Left cardiac atrium (tissue), 4 donors: ENCODE data around the gene TM2D1. TPM values are rescaled to one million over a fixed set of nuclear protein-coding genes. Genes with fewer than 3 reads are reported as not detected.
"Not testable (repeated sequence)": the region's sequence is repeated elsewhere in the genome, so short reads cannot be mapped to it uniquely, and the experiment has no call there.

Experiments used
- ATAC-seq, 2 donors: fragments of 200-7000 bp; cut with Tn5 transposase; one replicate each; pipeline ENCODE4 v1.9.1; 2020; ENCODE audit warnings: mild to moderate bottlenecking in 2 of 2, moderate library complexity in 2 of 2
- DNase-seq: peaks from one replicate; pipeline ENCODE4 v3.0.0-alpha.2; 2020
- intact Hi-C, 2 donors: fragments of 100-400 bp; cut with DNase I; formaldehyde crosslinking; loops; one replicate each; pipeline versions ENCODE4 v1.14.1 to v1.15.1; 2022 to 2023
- total RNA-seq, 2 donors: library from RNA; stranded (reverse); fragmentation: NEBNext Ultra II Directional; extraction: Animal tissue kit (Norgen Biotek cat#: 25700); gene quantifications; one replicate each; pipeline ENCODE4 v1.2.1, GENCODE V29; 2021
- donor health status: DM: no; HTN: yes; CAD: no.
- donor health status: DM: no; HTN: yes; CAD: no; lungs with severe emphysema.
- donor health status: DM: yes; HTN: yes; CAD: no.
- donor health status: Dilated cardiomyopathy.

TM2D1 gene
- total RNA-seq, 2 donors from 2014 or later: 34.0 to 40.3 TPM

DNA sequence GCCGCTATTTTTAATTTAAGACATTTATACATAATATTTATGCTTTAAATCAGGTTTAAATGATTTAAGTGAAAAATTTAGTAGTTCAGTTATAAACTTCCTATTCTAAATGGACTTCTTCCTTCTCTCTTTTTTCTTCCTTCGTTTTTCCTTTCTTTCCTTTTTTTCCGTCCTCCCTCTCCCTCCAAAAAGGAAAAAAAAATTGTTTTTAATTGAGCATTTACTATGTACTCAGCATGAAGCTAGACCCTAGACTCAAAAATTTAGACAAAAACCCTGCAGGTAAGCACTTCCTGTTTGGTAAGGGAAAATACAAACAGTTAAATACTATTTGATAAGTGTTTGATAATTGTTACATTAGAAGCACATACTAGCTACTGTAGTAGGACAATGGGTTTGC lies 2.6 kb upstream of the TM2D1 start:
- intact Hi-C loops: no loop called here
- no peak for DNase-seq
- no peak for ATAC-seq

DNA sequence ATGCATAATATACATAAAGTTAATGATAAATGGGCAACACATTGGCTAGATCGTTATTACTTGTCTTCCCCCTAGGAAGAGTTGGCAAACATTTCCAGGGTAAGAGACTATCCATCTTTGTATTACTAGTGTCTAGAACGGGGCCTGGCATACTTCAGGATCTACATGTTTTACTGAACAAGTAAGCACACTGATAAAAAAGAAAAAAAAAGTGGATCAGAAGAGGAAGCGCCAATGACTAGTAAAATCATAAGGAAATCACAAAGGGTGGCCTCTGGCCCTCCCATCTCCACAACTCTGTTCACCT lies 482 bp downstream of the TM2D1 start:
- intact Hi-C loops: no loop called here
- ATAC-seq (no peak), DNase-seq (no peak)

DNA sequence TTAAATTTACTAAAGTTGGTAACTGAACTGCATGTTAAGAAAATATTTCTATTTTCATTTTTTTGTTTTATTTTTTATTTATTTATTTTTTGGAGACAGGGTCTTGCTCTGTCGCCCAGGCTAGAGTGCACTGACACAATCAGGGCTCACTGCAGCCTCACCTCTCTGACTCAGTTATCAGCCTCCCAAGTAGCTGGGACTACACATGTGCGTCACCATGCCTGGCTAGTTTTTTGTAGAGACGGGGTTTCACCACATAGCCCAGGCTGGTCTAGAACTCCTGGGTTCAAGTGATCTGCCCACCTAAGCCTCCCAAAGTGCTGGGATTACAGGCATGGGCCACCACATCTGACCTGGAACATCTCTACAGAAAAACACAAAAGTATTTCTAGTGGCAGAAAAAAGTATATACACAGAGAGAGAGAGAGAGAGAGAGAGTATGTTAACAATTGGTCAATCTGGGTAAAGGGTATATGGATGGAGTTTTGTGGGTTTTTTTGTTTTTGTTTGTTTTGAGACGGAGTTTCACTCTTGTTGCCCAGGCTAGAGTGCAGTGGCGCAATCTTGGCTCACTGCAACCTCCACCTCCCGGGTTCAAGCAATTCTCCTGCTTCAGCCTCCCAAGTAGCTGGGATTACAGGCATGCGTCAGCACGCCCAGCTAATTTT lies 5.8 kb downstream of the TM2D1 start:
- DNase-seq, intact Hi-C loops, ATAC-seq: not testable (repeated sequence)

DNA sequence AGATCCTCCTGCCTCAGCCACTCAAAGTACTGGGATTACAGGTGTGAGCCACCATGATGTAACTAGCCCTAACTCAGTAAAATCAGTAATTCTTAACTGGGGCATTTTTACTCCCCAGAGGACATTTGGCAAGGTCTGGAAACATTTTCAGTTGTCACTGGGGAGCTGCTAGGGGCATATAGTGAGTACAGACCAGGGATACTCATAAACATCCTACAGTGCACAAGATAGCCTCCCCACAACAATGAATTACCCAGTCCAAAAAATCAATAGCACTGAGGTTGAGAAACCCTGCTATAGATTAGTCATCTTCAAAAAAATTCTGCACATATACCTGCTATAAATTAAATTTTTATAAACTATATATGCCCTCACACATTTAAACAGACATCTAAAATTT lies 13.0 kb downstream of the TM2D1 start:
- DNase-seq (no peak), ATAC-seq (no peak)
- intact Hi-C loops: no loop called here

DNA sequence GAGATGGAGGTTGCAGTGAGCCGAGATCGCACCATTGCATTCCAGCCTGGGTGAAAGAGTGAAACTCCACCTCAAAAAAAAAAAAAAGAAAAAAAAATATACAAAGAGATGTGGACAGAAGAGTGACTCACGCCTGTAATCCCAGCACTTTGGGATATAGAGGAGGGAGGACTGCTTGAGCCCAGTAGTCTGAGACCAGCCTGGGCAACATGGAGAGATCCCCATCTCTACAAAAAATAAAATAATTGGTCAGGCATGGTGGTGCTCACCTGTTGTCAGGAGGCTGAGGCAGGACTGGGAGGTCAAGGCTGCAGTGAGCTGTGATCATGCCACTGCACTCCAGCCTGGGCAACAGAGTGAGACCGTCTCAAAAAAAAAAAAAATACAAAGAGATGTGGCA lies 13.7 kb downstream of the TM2D1 start:
- intact Hi-C loops, DNase-seq, ATAC-seq: not testable (repeated sequence)

DNA sequence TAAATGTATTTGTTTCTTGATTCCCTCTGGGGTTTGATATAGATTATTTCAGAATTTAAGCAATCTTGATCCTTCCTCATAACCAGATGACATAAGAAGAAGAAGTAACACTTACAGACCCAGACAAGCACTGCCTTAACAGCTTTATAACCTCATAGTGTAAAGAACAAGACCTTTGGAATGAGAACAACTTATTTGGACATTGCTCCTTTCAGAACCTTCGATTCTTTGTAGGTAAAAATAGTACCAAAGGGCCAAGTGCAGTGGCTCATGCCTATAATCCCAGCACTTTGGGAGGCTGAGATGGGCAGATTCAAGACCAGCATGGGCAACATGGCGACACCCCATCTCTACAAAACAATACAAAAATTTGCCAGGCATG lies 15.0 kb downstream of the TM2D1 start:
- DNase-seq (no peak), ATAC-seq (no peak)
- intact Hi-C loops: no loop called here

DNA sequence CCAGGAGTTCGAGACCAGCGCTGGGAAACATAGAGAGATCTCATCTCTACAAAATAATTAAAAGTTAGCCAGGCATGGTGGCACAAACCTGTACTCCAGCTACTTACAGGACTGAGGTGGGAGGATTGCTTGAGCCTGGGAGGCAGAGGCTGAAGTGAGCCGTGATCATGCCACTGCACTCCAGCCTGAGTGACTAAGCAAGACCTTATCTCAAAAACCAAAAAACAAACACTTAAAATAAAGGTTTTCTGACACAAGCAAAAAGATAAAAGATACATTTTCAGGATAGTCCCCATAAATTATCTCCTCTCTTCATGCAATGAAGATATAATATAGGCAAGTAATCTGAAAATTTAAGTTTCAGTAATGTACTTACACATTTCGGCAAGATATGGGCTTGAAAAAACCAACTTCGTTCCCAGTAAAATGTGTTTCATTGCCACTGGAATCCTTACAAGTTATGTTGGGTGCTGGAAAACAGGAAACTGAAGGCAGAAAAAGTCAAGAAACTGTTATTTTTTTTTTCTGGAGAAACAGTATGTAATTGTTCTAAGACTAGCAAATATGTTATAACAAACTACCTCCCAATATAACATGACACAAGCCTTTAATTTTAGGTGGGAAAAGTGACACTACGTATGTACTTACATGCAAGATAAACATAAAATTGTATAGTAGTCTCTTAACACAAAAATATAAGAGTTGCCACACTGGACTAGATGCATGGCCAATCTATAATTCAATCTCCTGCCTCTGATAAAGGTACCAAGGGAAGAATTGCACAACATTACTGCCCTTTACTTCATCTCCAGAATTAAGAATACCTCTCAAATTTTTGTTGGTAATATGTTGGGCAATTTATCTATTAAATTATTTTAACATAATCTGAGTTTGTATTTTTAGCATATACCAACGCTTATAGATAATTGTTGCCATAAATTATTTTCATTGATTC lies 15.7 kb downstream of the TM2D1 start:
- no peak for DNase-seq
- intact Hi-C loops: no loop called here
- peak in 1 of 2 donors; percentile 47 for ATAC-seq

DNA sequence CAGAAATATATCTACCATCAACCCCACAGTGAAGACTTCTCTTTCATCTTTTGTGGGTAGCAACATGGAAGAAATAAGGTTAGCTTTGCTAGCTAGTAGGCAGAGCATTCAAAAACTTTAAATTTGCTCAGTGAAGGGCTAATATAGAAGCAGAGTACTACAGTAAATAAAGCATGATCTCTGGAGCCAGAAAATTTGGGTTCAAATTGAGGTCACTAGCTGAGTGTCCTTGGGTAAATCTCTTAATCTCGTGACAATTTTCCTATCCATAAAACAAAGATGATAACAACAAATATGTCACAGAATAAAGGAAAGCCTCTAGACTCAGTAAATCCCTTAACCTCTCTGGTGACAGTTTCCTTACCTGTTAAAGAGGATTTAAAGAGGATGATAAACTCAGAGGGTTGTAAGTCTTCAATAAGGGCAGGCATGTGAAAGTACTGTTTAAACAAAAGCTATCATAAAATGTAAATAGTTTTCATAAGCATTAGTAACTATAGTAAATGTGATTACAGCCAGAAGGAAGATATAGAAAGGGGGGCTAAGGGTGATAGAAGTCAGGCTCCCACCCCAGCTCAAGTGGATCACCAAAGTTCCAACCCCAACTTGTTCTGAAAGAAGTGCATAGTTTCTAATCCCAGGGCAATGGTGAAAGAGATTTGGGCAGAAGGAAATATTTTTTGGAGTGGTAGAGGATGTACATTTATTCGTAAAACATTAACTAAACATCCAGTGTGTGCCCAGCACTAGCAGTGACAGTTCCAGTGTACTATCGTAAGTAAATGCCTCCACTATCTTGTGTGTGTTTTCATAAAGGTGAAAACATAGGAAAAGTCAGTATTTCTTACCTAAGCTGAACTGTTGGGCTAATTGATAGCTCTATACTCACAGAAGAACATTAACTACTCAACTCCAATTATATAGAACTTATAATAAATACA lies 24.8 kb downstream of the TM2D1 start:
- no peak for DNase-seq
- no peak for ATAC-seq
- intact Hi-C loops: no loop called here

DNA sequence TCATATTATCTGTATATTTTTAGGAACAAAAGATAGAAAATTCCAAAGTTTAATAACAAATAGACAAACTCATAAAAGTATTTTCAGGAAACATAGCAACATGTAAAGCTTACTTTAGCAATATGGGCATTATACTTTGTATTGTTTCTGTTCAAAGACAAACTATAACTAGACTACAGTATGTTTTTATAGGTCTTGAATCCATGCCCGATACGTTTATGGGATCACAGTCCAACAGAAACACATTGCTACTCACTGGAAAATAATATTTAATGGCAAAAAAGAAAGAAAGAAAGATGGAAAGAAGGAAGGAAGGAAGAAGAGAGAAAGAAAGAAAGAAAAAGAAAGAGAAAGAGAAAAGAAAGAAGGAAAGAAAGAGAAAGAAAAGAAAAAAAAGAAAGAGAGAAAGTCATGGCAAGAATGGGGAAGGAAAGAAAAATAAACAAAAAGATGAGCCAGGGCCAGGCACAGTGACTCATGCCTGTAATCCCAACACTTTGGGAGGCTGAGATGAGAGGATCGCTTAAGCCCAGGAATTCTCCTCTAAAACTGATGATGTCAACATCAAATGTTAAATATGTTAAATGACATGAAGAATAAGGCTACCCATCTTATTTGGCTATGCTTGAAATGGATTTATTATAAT lies 32.7 kb downstream of the TM2D1 start:
- ATAC-seq (no peak), DNase-seq (no peak)
- intact Hi-C loops: no loop called here

DNA sequence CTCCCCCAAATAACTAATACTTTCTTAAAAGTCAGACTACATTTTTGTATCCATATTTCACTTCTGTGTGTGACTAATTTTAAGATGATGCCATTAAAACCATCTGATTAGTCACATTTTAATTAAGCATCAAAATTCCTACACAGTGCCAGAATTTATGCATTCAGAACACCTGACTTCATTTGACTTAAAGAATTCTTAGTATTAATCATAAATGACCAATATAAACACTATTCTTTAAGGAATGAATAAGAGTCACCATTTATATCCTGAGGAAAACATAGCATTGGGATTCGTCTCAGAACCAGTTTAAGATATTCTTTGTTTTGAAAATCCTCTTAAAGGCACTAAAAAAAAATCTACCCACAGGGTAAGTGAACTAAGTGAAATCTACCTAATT lies 37.0 kb downstream of the TM2D1 start:
- no peak for ATAC-seq
- DNase-seq: no peak
- intact Hi-C loops: no loop called here

DNA sequence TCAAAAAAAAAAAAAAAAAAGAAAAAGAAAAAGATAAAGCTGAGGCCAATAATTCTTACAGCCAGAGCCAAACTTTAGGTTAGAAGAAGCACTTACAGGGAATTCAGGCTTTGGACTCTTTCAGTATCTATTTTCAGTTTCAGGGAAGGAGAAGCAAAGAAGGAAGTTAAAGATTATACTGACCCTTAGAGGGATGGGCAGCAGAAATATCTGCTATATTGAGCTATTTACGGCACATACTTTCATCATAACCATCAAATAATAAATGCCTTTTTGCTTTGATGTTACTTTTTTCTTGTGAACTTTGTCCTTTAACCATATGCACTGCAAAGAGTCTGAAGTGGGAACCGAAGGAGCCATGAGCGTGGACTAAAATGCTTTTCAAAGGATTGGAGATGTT lies 42.0 kb downstream of the TM2D1 start:
- intact Hi-C loops: no loop called here

DNA sequence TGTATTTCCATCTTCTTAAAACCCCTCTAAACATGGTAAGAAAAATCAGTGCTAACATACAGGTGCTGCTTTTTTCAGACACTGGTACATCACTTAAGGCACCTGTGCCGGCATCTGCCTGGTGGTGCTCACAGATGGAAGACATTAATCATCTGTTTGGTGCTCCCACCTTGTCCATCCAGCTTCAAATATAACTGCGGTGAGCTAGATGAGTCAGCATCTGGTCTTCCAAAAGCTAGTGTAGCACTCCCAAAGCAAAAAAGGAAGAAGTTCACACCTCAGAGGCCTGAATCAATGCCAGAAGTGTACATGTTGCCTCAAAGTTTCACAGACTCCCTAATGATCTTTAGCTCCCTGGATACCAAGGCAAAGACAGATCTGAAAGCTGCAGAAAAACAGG lies 44.4 kb downstream of the TM2D1 start:
- ATAC-seq: peak in 1 of 2 donors; percentile 87
- no peak for DNase-seq
- intact Hi-C loops: no loop called here

More for the DNA sequence above, 42.0 kb downstream of the TM2D1 start:
- DNase-seq: no peak
- ATAC-seq: no peak

DNA sequence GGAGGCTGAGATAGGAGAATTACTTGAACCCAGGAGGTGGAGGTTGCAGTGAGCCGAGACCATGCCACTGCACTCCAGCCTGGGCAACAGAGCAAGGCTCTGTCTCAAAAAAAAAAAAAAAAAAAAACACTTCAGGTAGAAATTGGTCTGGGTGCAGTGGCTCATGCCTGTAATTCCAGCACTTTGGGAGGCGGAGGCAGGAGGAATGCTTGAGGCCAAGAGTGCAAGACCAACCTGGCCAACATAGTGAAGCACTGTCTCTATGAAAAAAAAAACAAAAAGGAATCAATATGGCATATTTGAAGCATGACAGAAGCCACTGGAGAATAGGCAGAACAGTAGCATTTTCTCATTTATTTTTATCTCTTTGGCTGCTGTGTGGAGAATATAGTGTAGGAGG lies 48.1 kb downstream of the TM2D1 start:
- DNase-seq, ATAC-seq, intact Hi-C loops: not testable (repeated sequence)

DNA sequence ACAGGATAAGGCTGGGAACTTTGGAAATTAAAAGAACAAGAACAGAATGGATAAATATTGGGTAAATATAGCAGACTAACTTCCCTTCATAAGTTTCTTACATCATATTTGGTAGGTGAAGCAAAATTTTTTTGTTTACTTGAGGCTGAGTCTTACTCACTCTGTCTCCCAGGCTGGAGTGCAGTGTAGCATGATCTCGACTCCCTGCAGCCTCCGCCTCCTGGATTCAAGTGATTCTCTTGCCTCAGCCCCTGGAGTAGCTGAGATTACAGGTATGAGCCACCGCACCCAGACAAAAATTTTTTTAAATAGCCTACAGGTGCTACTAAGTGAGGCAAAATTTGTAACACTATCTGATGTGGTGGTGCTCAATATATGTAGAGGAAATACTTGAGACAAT lies 50.7 kb downstream of the TM2D1 start:
- ATAC-seq: peak in 1 of 2 donors; percentile 60
- intact Hi-C loops: no loop called here

DNA sequence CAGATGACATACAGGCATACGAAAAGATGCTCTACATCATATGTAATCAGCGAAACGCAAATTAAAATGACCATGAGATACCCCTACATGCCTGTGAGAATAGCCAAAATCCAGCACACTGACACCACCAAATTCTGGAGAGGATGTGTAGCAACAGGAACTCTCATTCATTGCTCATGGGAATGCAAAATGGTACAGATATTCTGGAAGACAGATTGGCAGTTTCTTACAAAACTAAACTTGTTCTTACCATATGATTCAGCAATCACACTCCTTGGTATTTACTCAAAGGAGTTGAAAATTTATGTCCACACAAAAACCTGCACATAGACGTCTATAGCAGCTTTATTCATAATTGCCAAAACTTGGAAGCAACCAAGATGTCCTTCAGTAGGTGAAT lies 52.6 kb downstream of the TM2D1 start:
- intact Hi-C loops: no loop called here
- no peak for ATAC-seq
- no peak for DNase-seq

More for the DNA sequence above, 50.7 kb downstream of the TM2D1 start:
- DNase-seq: no peak

DNA sequence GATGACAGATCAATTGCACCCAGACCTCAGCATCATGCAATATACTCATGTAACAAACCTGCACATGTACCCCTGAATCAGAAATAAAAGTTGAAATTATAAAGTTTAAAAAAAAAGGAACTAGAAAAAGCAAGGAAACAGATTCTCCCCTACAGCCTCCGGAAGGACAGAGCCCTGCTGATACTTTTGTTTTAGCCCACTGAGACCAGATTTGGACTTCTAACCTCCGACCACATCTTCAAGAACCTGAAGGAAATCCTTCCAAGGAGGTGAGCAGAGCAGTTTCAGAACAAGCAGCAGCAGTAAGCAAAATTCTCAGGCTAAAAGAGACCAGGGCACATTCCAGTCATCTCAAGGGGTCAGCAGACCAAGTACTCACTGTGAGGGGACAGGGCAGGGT lies 54.5 kb downstream of the TM2D1 start:
- DNase-seq (no peak), ATAC-seq (no peak)
- intact Hi-C loops: no loop called here

DNA sequence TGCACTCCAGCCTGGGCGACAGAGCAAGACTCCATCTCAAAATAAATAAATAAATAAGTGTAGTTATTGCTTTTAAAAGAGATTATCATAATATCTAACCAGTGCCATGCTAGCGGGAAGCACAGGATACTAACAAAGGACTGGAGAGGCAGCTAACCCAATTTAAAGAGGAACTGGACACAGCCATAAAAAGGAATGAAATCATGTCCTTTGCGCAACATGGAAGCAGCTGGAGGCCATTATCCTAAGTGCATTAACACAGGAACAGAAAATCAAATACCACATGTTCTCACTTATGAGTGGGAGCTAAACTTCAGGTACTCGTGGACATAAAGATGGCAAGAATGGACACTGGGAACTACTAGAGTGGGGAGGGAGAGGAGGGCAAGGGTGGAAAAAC lies 54.9 kb downstream of the TM2D1 start:
- DNase-seq (no peak), ATAC-seq (no peak)
- intact Hi-C loops: no loop called here

DNA sequence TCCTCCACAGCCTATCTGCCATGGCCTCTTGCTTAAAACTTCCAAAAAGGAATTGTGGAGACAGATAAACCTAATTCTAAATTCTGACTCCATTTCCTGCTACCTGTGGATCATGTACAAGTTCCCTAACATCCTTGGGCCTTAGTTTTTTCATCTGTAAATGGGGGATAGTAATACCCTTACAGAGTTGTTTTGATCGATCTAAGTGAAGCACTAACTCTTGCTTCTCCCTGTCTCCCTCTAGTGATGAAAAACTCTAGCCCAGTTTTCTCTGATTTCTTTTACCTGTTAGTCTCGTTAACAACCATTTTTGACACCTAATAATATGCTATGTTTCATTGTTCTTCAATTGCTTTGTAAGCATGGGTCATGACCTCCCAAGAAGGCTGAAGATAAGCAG lies 65.9 kb downstream of the TM2D1 start:
- no peak for ATAC-seq
- intact Hi-C loops: no loop called here
- no peak for DNase-seq

DNA sequence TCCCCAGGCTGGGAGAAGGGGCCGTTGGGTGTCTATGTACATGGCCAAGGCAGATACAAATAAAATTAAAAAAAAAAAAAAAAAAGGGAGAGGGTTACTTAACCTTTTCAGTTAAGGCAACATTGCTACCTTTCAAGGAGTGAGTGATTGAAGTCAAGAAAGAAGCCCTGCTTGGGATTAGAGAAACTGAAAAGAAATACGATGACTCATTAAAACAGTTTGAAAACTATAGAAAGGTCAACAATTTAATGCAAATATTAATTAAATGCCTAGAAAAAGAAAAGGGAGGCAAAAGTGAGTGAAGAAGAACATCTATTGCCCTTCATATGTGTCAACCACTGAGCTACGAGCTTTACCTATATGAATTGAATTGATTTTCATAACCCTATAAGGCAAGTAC lies 69.5 kb downstream of the TM2D1 start:
- no peak for DNase-seq
- intact Hi-C loops: no loop called here
- no peak for ATAC-seq
